Activated T-cell treated with anti-CD3 and anti-CD28 coated beads, Interleukin-2, amount 50 U/mL, for 72 hours (primary cell): ENCODE data around the gene ENKD1. TPM values are rescaled to one million over a fixed set of nuclear protein-coding genes. Genes with fewer than 3 reads are reported as not detected.

Source experiments
- ATAC-seq, 2 donors: fragments of 150-1000 bp; cut with Tn5 transposase; replicated peaks in 1 of 2; 2 replicates each; pipeline ENCODE4 v1.10.0; 2021; ENCODE audit warnings: moderate library complexity in 2 of 2, mild to moderate bottlenecking in 1 of 2
- DNase-seq, 2 donors: peaks; one replicate each; pipeline ENCODE4 v3.0.0; 2021 to 2022; ENCODE audit warnings: mixed read lengths in 1 of 2
- H3K27ac Mint-ChIP-seq: one replicate; pipeline ENCODE4 v1.8.0; 2022; ENCODE audit warnings: mild to moderate bottlenecking, moderate library complexity, mixed read lengths
- H3K27me3 Mint-ChIP-seq: one replicate; pipeline ENCODE4 v1.8.0; 2022; ENCODE audit warnings: low read depth, mixed read lengths
- H3K36me3 Mint-ChIP-seq, 2 donors: one replicate each; pipeline ENCODE4 v1.8.0; 2022; ENCODE audit warnings: mixed read lengths in 2 of 2, mild to moderate bottlenecking in 1 of 2; ENCODE audit not compliant: insufficient read depth in 2 of 2
- H3K4me1 Mint-ChIP-seq: one replicate; pipeline ENCODE4 v1.8.0; 2022; ENCODE audit warnings: low read depth, mixed read lengths
- H3K4me3 Mint-ChIP-seq, 2 donors: one replicate each; pipeline ENCODE4 v1.8.0; 2022; ENCODE audit warnings: mild to moderate bottlenecking in 2 of 2, mixed read lengths in 2 of 2, moderate library complexity in 2 of 2
- H3K9me3 Mint-ChIP-seq, 2 donors: one replicate each; pipeline ENCODE4 v1.8.0; 2022; ENCODE audit warnings: mixed read lengths in 2 of 2
- total RNA-seq, 2 donors: library from RNA; stranded (reverse); gene quantifications; one replicate each; pipeline ENCODE4 v1.2.3, GENCODE V29; 2022

The ENKD1 gene
- total RNA-seq, 2 donors from 2014 or later: 12.0 to 18.3 TPM

GRCh38 chr16:67675579-67675935, 9.0 kb upstream of the ENKD1 start:
- ATAC-seq (no peak), DNase-seq (no peak)
- Mint-ChIP-seq H3K36me3 (no peaks in the 10 kb centered on the region), H3K27me3 (no peaks in the 10 kb centered on the region), H3K9me3 (no peaks in the 10 kb centered on the region), H3K4me1 (no peaks in the 10 kb centered on the region), H3K4me3 (no peak overlapping the region), H3K27ac (no peak overlapping the region)

- no peak for DNase-seq
- H3K4me3 Mint-ChIP-seq: no peak overlapping the region
- H3K27me3 Mint-ChIP-seq: no peaks in the 10 kb centered on the region
- no peaks in the 10 kb centered on the region for H3K4me1 Mint-ChIP-seq
- H3K36me3 Mint-ChIP-seq: no peaks in the 10 kb centered on the region
- no peak for ATAC-seq
- H3K27ac Mint-ChIP-seq: no peak overlapping the region
- no peaks in the 10 kb centered on the region for H3K9me3 Mint-ChIP-seq
Observed at GRCh38 chr16:67674851-67675578, 8.5 kb upstream of the ENKD1 start.

GRCh38 chr16:67673712-67674580, 7.4 kb upstream of the ENKD1 start:
- ATAC-seq (no peak), DNase-seq (no peak)
- Mint-ChIP-seq H3K4me3 (no peak overlapping the region), H3K27me3 (no peaks in the 10 kb centered on the region), H3K4me1 (no peaks in the 10 kb centered on the region), H3K27ac (no peak overlapping the region), H3K36me3 (no peaks in the 10 kb centered on the region), H3K9me3 (no peaks in the 10 kb centered on the region)

GRCh38 chr16:67672739-67673662, 6.5 kb upstream of the ENKD1 start:
- peak in 1 of 2 donors; percentile 39 for ATAC-seq
- H3K27me3 Mint-ChIP-seq: no peaks in the 10 kb centered on the region
- peaks cover under 1% of the 10 kb centered on the region for H3K4me1 Mint-ChIP-seq
- no peak overlapping the region for H3K27ac Mint-ChIP-seq
- no peaks in the 10 kb centered on the region for H3K9me3 Mint-ChIP-seq
- no peak overlapping the region for H3K4me3 Mint-ChIP-seq
- no peaks in the 10 kb centered on the region for H3K36me3 Mint-ChIP-seq
- peak; percentile 65 to 66 for DNase-seq

GRCh38 chr16:67672306-67672705, 5.8 kb upstream of the ENKD1 start:
- Mint-ChIP-seq H3K4me3 (no peak overlapping the region), H3K4me1 (peaks cover 8% of the 10 kb centered on the region), H3K9me3 (no peaks in the 10 kb centered on the region), H3K27ac (no peak overlapping the region), H3K27me3 (no peaks in the 10 kb centered on the region), H3K36me3 (no peaks in the 10 kb centered on the region)
- ATAC-seq: no peak
- DNase-seq: no peak

GRCh38 chr16:67669499-67670101, 3.0 kb upstream of the ENKD1 start:
- Mint-ChIP-seq H3K9me3 (no peaks in the 10 kb centered on the region), H3K4me3 (peak overlapping the region in 1 of 2 donors; percentile 13), H3K27ac (no peak overlapping the region), H3K27me3 (no peaks in the 10 kb centered on the region), H3K36me3 (peaks cover 0 to 1% of the 10 kb centered on the region in 2 donors), H3K4me1 (peaks cover 31% of the 10 kb centered on the region)
- DNase-seq: no peak
- ATAC-seq: no peak

GRCh38 chr16:67668495-67669157, 2.1 kb upstream of the ENKD1 start:
- Mint-ChIP-seq H3K4me1 (peaks cover 34% of the 10 kb centered on the region), H3K36me3 (peaks cover 0 to 1% of the 10 kb centered on the region in 2 donors), H3K27me3 (no peaks in the 10 kb centered on the region), H3K27ac (no peak overlapping the region), H3K4me3 (no peak overlapping the region), H3K9me3 (no peaks in the 10 kb centered on the region)
- DNase-seq: peak in 1 of 2 donors; percentile 48
- ATAC-seq: no peak

GRCh38 chr16:67667817-67668494, 1.4 kb upstream of the ENKD1 start:
- ATAC-seq (peak; percentile 88 to 90), DNase-seq (peak; percentile 84 to 90)
- no peaks in the 10 kb centered on the region for H3K27me3 Mint-ChIP-seq
- peaks cover 34% of the 10 kb centered on the region for H3K4me1 Mint-ChIP-seq
- H3K4me3 Mint-ChIP-seq: peak overlapping the region; percentile 93 to 96
- H3K9me3 Mint-ChIP-seq: no peaks in the 10 kb centered on the region
- peaks cover 0 to 1% of the 10 kb centered on the region in 2 donors for H3K36me3 Mint-ChIP-seq
- no peak overlapping the region for H3K27ac Mint-ChIP-seq

GRCh38 chr16:67667453-67667816, 885 bp upstream of the ENKD1 start:
- DNase-seq: no peak
- H3K4me1 Mint-ChIP-seq: peaks cover 34% of the 10 kb centered on the region
- ATAC-seq: no peak
- no peaks in the 10 kb centered on the region for H3K9me3 Mint-ChIP-seq
- peaks cover 0 to 1% of the 10 kb centered on the region in 2 donors for H3K36me3 Mint-ChIP-seq
- H3K27me3 Mint-ChIP-seq: no peaks in the 10 kb centered on the region
- peak overlapping the region; percentile 93 to 96 for H3K4me3 Mint-ChIP-seq
- H3K27ac Mint-ChIP-seq: no peak overlapping the region

- peaks cover 43% of the 10 kb centered on the region for H3K4me1 Mint-ChIP-seq
- ATAC-seq: peak; percentile 2 to 25
- H3K27ac Mint-ChIP-seq: no peak overlapping the region
- H3K36me3 Mint-ChIP-seq: peaks cover 0 to 1% of the 10 kb centered on the region in 2 donors
- no peaks in the 10 kb centered on the region for H3K9me3 Mint-ChIP-seq
- peak overlapping the region; percentile 81 to 93 for H3K4me3 Mint-ChIP-seq
- DNase-seq: peak in 1 of 2 donors; percentile 32
- no peaks in the 10 kb centered on the region for H3K27me3 Mint-ChIP-seq
Observed at GRCh38 chr16:67666032-67666551, 458 bp downstream of the ENKD1 start.

- H3K27ac Mint-ChIP-seq: no peak overlapping the region
- peak overlapping the region; percentile 79 to 81 for H3K4me3 Mint-ChIP-seq
- DNase-seq: no peak
- no peaks in the 10 kb centered on the region for H3K9me3 Mint-ChIP-seq
- ATAC-seq: no peak
- H3K4me1 Mint-ChIP-seq: peaks cover 44% of the 10 kb centered on the region
- H3K36me3 Mint-ChIP-seq: peaks cover 0 to 1% of the 10 kb centered on the region in 2 donors
- no peaks in the 10 kb centered on the region for H3K27me3 Mint-ChIP-seq
Observed at GRCh38 chr16:67665598-67665997, 952 bp downstream of the ENKD1 start.
